Left lung (tissue), 10 donors: ENCODE measurements around the gene ARHGAP26. TPM values are rescaled to one million over a fixed set of nuclear protein-coding genes. Genes with fewer than 3 reads are reported as not detected.

Source experiments
- ATAC-seq: fragments of 200-7000 bp; cut with Tn5 transposase; one replicate; pipeline ENCODE4 v1.9.1; 2020; ENCODE audit warnings: moderate library complexity
- DNase-seq, 4 donors: peaks; one replicate each; pipeline ENCODE4 v3.0.0-alpha.2; 2013 to 2020
- H3K27ac ChIP-seq, 2 donors: fragments of 200-600 bp; sonication (generic) in 1 of 2; one replicate each; pipeline versions ENCODE4 v1.5.0 to v1.8.0; 2020 to 2021
- H3K27me3 ChIP-seq, 2 donors: fragments of 200-600 bp; sonication (generic) in 1 of 2; one replicate each; pipeline versions ENCODE4 v1.5.0 to v1.8.0; 2020 to 2021
- H3K36me3 ChIP-seq, 2 donors: fragments of 200-600 bp; sonication (generic) in 1 of 2; one replicate each; pipeline versions ENCODE4 v1.5.0 to v1.8.0; 2020 to 2021
- H3K4me1 ChIP-seq, 2 donors: fragments of 200-600 bp; one replicate each; pipeline ENCODE4 v1.8.0; 2021
- H3K4me3 ChIP-seq, 2 donors: fragments of 200-600 bp; sonication (generic) in 1 of 2; one replicate each; pipeline versions ENCODE4 v1.5.0 to v1.8.0; 2020 to 2021; ENCODE audit warnings: mild to moderate bottlenecking in 1 of 2
- H3K9me3 ChIP-seq, 2 donors: fragments of 200-600 bp; sonication (generic) in 1 of 2; one replicate each; pipeline versions ENCODE4 v1.5.0 to v1.8.0; 2020 to 2021
- CTCF ChIP-seq, 2 donors: fragments of 200-600 bp; sonication (generic) in 1 of 2; IDR thresholded peaks; one replicate each; pipeline versions ENCODE4 v1.5.0 to v1.8.0; 2021; ENCODE audit warnings: antibody characterized with exemption in 2 of 2
- intact Hi-C, 2 donors: fragments of 100-400 bp; cut with DNase I; formaldehyde crosslinking; loops; one replicate each; pipeline versions ENCODE4 v1.11.2 to v1.14.2; 2022
- polyA plus RNA-seq, 6 donors: library from polyadenylated mRNA; unstranded; fragments of 120-200 nt; gene quantifications; one replicate each; pipeline ENCODE4 v1.2.1, GENCODE V29; 2013; ENCODE audit not compliant: insufficient read length in 6 of 6
- total RNA-seq, 2 donors: library from RNA; stranded (reverse); fragmentation: NEBNext Ultra II Directional; extraction: Animal tissue kit (Norgen Biotek cat#: 25700); gene quantifications; one replicate each; pipeline ENCODE4 v1.2.1, GENCODE V29; 2021
- donor health status: DM: no; HTN: yes; CAD: no.
- donor health status: DM: no; HTN: no; CAD: no.

The ARHGAP26 gene
- total and polyA plus RNA-seq, 8 donors, result 13.9 to 61.9 (median 14.9) TPM

- Histone ChIP-seq H3K4me3 (no peak overlapping the region), H3K27ac (no peak overlapping the region), H3K27me3 (no peaks in the 10 kb centered on the region), H3K36me3 (no peaks in the 10 kb centered on the region), H3K4me1 (peaks cover 13 to 68% of the 10 kb centered on the region in 2 donors), H3K9me3 (no peaks in the 10 kb centered on the region)
- no peak for TF ChIP-seq CTCF (IDR thresholded peaks at IDR 0.05)
- DNase-seq (no peak), ATAC-seq (peak; percentile 59)
- intact Hi-C loops, result no loop called here
Measured at GRCh38 chr5:142828797-142829535, 58.8 kb downstream of the ARHGAP26 start.

GRCh38 chr5:142829801-142830220 lies 59.6 kb downstream of the ARHGAP26 start:
- TF ChIP-seq CTCF (IDR thresholded peaks at IDR 0.05), result no peak
- H3K4me1 ChIP-seq, result peaks cover 13 to 59% of the 10 kb centered on the region in 2 donors
- H3K27me3 ChIP-seq, result no peaks in the 10 kb centered on the region
- H3K36me3 ChIP-seq, result no peaks in the 10 kb centered on the region
- no peak overlapping the region for H3K27ac ChIP-seq
- ATAC-seq (peak; percentile 28), DNase-seq (no peak)
- intact Hi-C loops, result no loop called here
- H3K4me3 ChIP-seq, result no peak overlapping the region
- H3K9me3 ChIP-seq, result no peaks in the 10 kb centered on the region

- Histone ChIP-seq H3K27me3 (no peaks in the 10 kb centered on the region), H3K27ac (no peak overlapping the region), H3K4me1 (peaks cover 13 to 53% of the 10 kb centered on the region in 2 donors), H3K4me3 (no peak overlapping the region), H3K36me3 (no peaks in the 10 kb centered on the region), H3K9me3 (no peaks in the 10 kb centered on the region)
- intact Hi-C loops, result no loop called here
- no peak for DNase-seq
- no peak for TF ChIP-seq CTCF (IDR thresholded peaks at IDR 0.05)
- ATAC-seq, result peak; percentile 15
Measured at GRCh38 chr5:142830241-142831008, 60.2 kb downstream of the ARHGAP26 start.

- H3K36me3 ChIP-seq, result no peaks in the 10 kb centered on the region
- intact Hi-C loops, result no loop called here
- H3K9me3 ChIP-seq, result no peaks in the 10 kb centered on the region
- no peak for DNase-seq
- H3K27me3 ChIP-seq, result no peaks in the 10 kb centered on the region
- peaks cover 13 to 47% of the 10 kb centered on the region in 2 donors for H3K4me1 ChIP-seq
- H3K4me3 ChIP-seq, result no peak overlapping the region
- no peak for ATAC-seq
- no peak overlapping the region for H3K27ac ChIP-seq
- TF ChIP-seq CTCF (IDR thresholded peaks at IDR 0.05), result no peak
Measured at GRCh38 chr5:142831009-142831383, 60.8 kb downstream of the ARHGAP26 start.

- DNase-seq (no peak), ATAC-seq (no peak)
- Histone ChIP-seq H3K27ac (no peak overlapping the region), H3K27me3 (no peaks in the 10 kb centered on the region), H3K9me3 (no peaks in the 10 kb centered on the region), H3K4me3 (no peak overlapping the region), H3K36me3 (no peaks in the 10 kb centered on the region), H3K4me1 (peaks cover 4 to 44% of the 10 kb centered on the region in 2 donors)
- no peak for TF ChIP-seq CTCF (IDR thresholded peaks at IDR 0.05)
- intact Hi-C loops, result no loop called here
Measured at GRCh38 chr5:142832263-142832662, 62.1 kb downstream of the ARHGAP26 start.
